Fibroblast of pulmonary artery (primary cell): Measurements from ENCODE around the gene UBE2D4.
A peak's percentile ranks its signal among the peaks of the same experiment; 100 is the strongest.

ENCODE experiments used
- DNase-seq: peaks from one replicate; pipeline ENCODE4 v3.0.0-alpha.2; 2010; ENCODE audit warnings: low read depth
- H3K4me3 ChIP-seq: replicated peaks from 2 replicates; pipeline ENCODE4 v1.5.1; 2011; ENCODE audit warnings: low read depth, mild to moderate bottlenecking, control low read depth, low read length, moderate library complexity
- CTCF ChIP-seq: IDR thresholded peaks from 2 replicates; pipeline ENCODE4 v1.5.1; 2011; ENCODE audit warnings: mild to moderate bottlenecking, control low read depth, low read length, inconsistent platforms; ENCODE audit errors: missing control alignments

Gene UBE2D4

GRCh38 chr7:43915907-43916306 is 10.3 kb upstream of the UBE2D4 start:
- no peak for TF ChIP-seq CTCF
- no peak for DNase-seq
- H3K4me3 ChIP-seq: no peak overlapping the region

GRCh38 chr7:43921423-43921822 is 4.8 kb upstream of the UBE2D4 start:
- no peak overlapping the region for H3K4me3 ChIP-seq
- no peak for DNase-seq
- TF ChIP-seq CTCF: no peak

DNA sequence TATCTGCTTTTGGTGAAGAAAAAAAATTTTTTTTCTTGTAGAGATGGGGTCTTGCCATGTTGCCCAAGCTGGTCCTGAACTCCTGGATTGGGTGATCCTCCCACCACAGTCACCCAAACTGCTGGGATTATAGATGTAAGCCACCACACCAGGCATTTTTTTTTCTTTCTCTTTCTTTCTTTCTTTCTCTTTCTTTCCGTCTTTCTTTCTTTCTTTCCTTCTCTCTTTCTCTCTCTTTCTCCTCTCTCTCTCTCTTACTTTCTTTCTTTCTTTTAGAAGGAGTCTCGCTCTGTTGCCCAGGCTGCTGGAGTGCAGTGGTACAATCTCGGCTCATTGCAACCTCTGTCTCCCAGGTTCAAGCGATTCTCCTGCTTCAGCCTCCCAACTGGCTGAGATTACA is 3.5 kb upstream of the UBE2D4 start:
- DNase-seq: no peak
- no peak for TF ChIP-seq CTCF

GRCh38 chr7:43926798-43927123 is 525 bp downstream of the UBE2D4 start:
- H3K4me3 ChIP-seq: peak overlapping the region; percentile 62
- DNase-seq: no peak
- no peak for TF ChIP-seq CTCF

More for the DNA sequence above, 3.5 kb upstream of the UBE2D4 start:
- H3K4me3 ChIP-seq: no peak overlapping the region

DNA sequence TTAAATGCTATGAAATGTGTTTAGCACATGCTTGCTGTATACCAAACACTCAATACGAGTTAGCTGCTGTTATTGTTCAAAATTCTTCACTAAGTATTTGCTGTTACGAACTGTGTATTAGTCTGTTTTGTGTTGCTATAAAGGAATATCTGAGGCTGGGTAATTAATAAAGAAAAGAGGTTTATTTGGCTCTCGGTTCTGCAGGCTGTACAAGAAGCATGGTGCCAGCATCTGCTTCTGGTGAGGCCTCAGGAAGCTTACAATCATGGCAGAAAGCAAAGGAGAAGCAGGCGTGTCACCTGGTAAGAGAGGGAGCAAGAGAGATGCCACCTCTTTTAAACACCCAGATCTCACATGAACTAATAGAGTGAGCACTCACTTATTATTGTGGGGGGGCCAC is 1.6 kb downstream of the UBE2D4 start:
- H3K4me3 ChIP-seq: no peak overlapping the region
- no peak for DNase-seq
- no peak for TF ChIP-seq CTCF

DNA sequence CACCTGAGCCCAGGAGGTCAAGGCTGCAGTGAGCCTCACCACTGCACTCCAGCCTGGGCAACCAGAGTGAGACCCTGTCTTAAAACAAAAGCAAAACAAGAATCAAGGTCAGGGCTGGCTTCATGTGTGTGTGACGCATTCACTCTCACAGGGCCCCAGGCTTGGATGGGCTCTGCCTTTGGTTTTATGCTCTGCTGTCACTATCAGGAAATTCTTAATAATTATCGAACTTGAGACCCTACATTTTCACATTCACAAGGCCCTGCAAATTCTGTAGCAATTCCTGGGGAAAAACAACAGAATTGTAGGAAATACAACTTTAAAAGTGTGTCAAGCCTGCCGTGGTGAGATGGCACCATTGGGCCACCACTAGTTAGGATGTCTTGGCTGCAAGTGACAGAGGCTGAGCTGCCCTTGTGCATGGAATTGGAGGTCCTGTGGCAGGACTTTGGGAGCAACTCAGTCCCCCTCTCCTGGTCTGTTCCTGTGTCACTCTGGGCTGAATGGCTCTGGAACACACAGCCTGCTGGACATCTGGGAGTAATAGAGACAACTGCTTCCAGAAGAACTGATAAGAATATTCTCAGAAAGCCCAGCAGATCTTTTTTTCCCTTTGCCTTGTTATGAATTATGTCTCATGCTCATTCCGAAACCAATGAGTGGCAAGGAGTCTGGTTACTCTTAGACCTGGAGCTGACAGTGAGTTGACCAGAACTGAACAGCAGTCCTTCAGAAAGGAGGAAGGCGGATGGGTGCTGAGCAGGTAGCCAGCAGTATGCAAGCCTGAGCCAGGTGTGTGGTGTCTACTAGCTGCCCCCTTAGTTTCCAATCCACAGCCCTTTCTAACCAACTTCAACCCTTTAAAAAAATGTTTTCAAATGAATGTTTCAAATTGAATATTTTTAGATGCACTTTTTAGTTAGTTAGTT is 3.6 kb downstream of the UBE2D4 start:
- H3K4me3 ChIP-seq: no peak overlapping the region
- no peak for TF ChIP-seq CTCF
- DNase-seq: no peak

- H3K4me3 ChIP-seq: no peak overlapping the region
- no peak for TF ChIP-seq CTCF
- DNase-seq: no peak
Observed at GRCh38 chr7:43931346-43931745, 5.1 kb downstream of the UBE2D4 start.
